ENCODE data around the gene CDK6. TPM values are rescaled to one million over a fixed set of nuclear protein-coding genes. Genes with fewer than 3 reads are reported as not detected.

CDK6 gene
- total RNA-seq, 4 donors from 2014 or later = 12.9 to 32.7 (median 21.6) TPM

- H3K36me3 ChIP-seq = no peaks in the 10 kb centered on the region
- no peak for DNase-seq
- H3K27ac ChIP-seq = peak overlapping the region; percentile 42 to 78 (median 72)
- in situ Hi-C loops (cut with MboI; ENCODE audit: low pct_ligation_motif_present in 1 of 4, low pct_unique_long_range_greater_than_20kb in 1 of 4, low sequenced_read_pairs in 3 of 4) = no loop called here
- H3K27me3 ChIP-seq = no peaks in the 10 kb centered on the region
- peaks cover 5 to 50% (median 17%) of the 10 kb centered on the region in 4 donors for H3K4me1 ChIP-seq
- TF ChIP-seq EP300 (IDR thresholded peaks at IDR 0.05; ENCODE audit: low read depth) = no peak
- TF ChIP-seq, protein P1, sequence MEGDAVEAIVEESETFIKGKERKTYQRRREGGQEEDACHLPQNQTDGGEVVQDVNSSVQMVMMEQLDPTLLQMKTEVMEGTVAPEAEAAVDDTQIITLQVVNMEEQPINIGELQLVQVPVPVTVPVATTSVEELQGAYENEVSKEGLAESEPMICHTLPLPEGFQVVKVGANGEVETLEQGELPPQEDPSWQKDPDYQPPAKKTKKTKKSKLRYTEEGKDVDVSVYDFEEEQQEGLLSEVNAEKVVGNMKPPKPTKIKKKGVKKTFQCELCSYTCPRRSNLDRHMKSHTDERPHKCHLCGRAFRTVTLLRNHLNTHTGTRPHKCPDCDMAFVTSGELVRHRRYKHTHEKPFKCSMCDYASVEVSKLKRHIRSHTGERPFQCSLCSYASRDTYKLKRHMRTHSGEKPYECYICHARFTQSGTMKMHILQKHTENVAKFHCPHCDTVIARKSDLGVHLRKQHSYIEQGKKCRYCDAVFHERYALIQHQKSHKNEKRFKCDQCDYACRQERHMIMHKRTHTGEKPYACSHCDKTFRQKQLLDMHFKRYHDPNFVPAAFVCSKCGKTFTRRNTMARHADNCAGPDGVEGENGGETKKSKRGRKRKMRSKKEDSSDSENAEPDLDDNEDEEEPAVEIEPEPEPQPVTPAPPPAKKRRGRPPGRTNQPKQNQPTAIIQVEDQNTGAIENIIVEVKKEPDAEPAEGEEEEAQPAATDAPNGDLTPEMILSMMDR (IDR thresholded peaks at IDR 0.05) = no peak
- no peak for TF ChIP-seq POLR2AphosphoS5 (IDR thresholded peaks at IDR 0.05)
- no peak for TF ChIP-seq POLR2A (IDR thresholded peaks at IDR 0.05)
- no peaks in the 10 kb centered on the region for H3K9me3 ChIP-seq
- H3K4me3 ChIP-seq = no peak overlapping the region
- intact Hi-C loops (cut with DNase I; ENCODE audit: low total_unique reads) = no loop called here
Measured at GRCh38 chr7:92809397-92809759, 27.0 kb downstream of the CDK6 start.

GRCh38 chr7:92808635-92809034 lies 27.7 kb downstream of the CDK6 start:
- TF ChIP-seq EP300 (IDR thresholded peaks at IDR 0.05; ENCODE audit: low read depth) (no peak), POLR2A (IDR thresholded peaks at IDR 0.05) (no peak), POLR2AphosphoS5 (IDR thresholded peaks at IDR 0.05) (no peak)
- TF ChIP-seq, protein P1 (IDR thresholded peaks at IDR 0.05) = no peak
- in situ Hi-C loops (cut with MboI; ENCODE audit: low pct_ligation_motif_present in 1 of 4, low pct_unique_long_range_greater_than_20kb in 1 of 4, low sequenced_read_pairs in 3 of 4) = no loop called here

DNA sequence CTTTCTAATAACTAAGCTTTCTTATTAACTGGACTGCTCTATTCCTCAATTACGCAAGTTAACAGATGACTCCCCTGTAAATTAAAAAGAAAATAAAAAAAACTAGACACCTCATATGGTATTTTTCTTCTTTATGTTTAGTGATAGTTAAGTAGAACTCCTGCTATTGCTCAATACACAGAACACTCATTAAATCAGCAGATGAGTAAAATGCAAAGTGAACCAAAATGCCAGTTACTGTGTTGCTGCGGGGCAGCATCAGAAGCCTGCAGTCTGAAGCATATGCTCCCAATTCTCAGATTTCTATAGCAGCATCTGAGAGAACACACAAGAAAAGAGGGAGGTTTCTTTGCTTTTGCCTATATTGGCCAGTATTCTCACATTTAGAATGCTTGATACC lies 28.4 kb downstream of the CDK6 start:
- no peaks in the 10 kb centered on the region for H3K9me3 ChIP-seq
- no peak overlapping the region for H3K27ac ChIP-seq
- intact Hi-C loops (cut with DNase I; ENCODE audit: low total_unique reads) (no loop called here), in situ Hi-C loops (cut with MboI; ENCODE audit: low pct_ligation_motif_present in 1 of 4, low pct_unique_long_range_greater_than_20kb in 1 of 4, low sequenced_read_pairs in 3 of 4) (no loop called here)
- DNase-seq = no peak
- TF ChIP-seq POLR2A (IDR thresholded peaks at IDR 0.05) (no peak), EP300 (IDR thresholded peaks at IDR 0.05; ENCODE audit: low read depth) (no peak), POLR2AphosphoS5 (IDR thresholded peaks at IDR 0.05) (no peak)
- TF ChIP-seq, protein P1 (IDR thresholded peaks at IDR 0.05) = no peak
- peaks cover 5 to 41% (median 15%) of the 10 kb centered on the region in 4 donors for H3K4me1 ChIP-seq
- no peaks in the 10 kb centered on the region for H3K27me3 ChIP-seq
- H3K36me3 ChIP-seq = no peaks in the 10 kb centered on the region
- WGBS, 2 donors (ENCODE audit: low coverage in 1 of 2) = 83 to 95% methylated on average over 2 of the region's 2 CpGs
- H3K4me3 ChIP-seq = no peak overlapping the region

More at GRCh38 chr7:92808635-92809034, 27.7 kb downstream of the CDK6 start:
- H3K4me1 ChIP-seq = peaks cover 5 to 44% (median 15%) of the 10 kb centered on the region in 4 donors
- intact Hi-C loops (cut with DNase I; ENCODE audit: low total_unique reads) = no loop called here
- no peaks in the 10 kb centered on the region for H3K27me3 ChIP-seq
- H3K9me3 ChIP-seq = no peaks in the 10 kb centered on the region
- H3K36me3 ChIP-seq = no peaks in the 10 kb centered on the region
- no peak overlapping the region for H3K4me3 ChIP-seq
- DNase-seq = no peak
- H3K27ac ChIP-seq = peak overlapping the region in 1 of 4 donors; percentile 70

DNA sequence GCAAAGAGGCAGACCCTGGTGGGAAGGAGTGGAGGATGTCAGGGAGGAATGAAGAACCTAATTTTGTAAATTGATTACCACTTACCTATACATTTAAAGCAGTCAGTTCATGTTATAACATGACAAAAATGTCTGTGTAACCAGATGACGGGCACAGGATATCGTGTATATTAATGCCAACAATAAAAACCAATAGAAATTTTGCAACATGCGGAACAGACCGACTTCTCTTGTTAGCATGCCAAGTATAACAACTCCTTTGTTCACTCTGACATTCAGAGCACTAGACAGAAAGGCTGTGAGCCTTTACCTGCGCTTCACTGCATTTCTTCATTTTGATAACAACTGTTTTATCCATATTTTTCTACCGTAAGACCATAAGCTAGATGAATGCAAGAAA lies 29.9 kb downstream of the CDK6 start:
- TF ChIP-seq, protein P1 (IDR thresholded peaks at IDR 0.05) = no peak
- TF ChIP-seq POLR2A (IDR thresholded peaks at IDR 0.05) (no peak), EP300 (IDR thresholded peaks at IDR 0.05; ENCODE audit: low read depth) (no peak), POLR2AphosphoS5 (IDR thresholded peaks at IDR 0.05) (no peak)
- H3K4me1 ChIP-seq = peaks cover 8 to 53% (median 21%) of the 10 kb centered on the region in 4 donors
- no peaks in the 10 kb centered on the region for H3K36me3 ChIP-seq
- H3K27ac ChIP-seq = no peak overlapping the region
- DNase-seq = no peak
- WGBS, 2 donors (ENCODE audit: low coverage in 1 of 2) = 65 to 67% methylated on average over 6 of the region's 6 CpGs
- no peaks in the 10 kb centered on the region for H3K27me3 ChIP-seq
- intact Hi-C loops (cut with DNase I; ENCODE audit: low total_unique reads) (no loop called here), in situ Hi-C loops (cut with MboI; ENCODE audit: low pct_ligation_motif_present in 1 of 4, low pct_unique_long_range_greater_than_20kb in 1 of 4, low sequenced_read_pairs in 3 of 4) (no loop called here)
- no peaks in the 10 kb centered on the region for H3K9me3 ChIP-seq
- H3K4me3 ChIP-seq = no peak overlapping the region

Data from transverse colon (tissue), 4 donors.